Psoas muscle (tissue), 8 donors: ENCODE results near the gene GRAMD1B. TPM values are rescaled to one million over a fixed set of nuclear protein-coding genes. Genes with fewer than 3 reads are reported as not detected.

Experiments used
- ATAC-seq, 4 donors: fragments of 200-7000 bp; cut with Tn5 transposase; one replicate each; pipeline ENCODE4 v1.9.1; 2020; ENCODE audit warnings: moderate library complexity in 3 of 4, mild to moderate bottlenecking in 2 of 4
- DNase-seq, 2 donors: peaks; one replicate each; pipeline ENCODE4 v3.0.0-alpha.2; 2020
- H3K27ac ChIP-seq: fragments of 200-600 bp; one replicate; pipeline ENCODE4 v1.8.0; 2022
- H3K27me3 ChIP-seq, 3 donors: fragments of 200-600 bp in 1 of 3; one replicate each; pipeline versions ENCODE4 v1.6.1 to v1.8.0; 2013 to 2022; ENCODE audit warnings: low read length in 2 of 3, mild to moderate bottlenecking in 2 of 3, moderate library complexity in 1 of 3; ENCODE audit not compliant: insufficient read depth in 3 of 3
- H3K36me3 ChIP-seq, 2 donors: fragments of 200-600 bp in 1 of 2; one replicate each; pipeline versions ENCODE4 v1.6.1 to v1.8.0; 2013 to 2022; ENCODE audit warnings: low read depth in 1 of 2, mild to moderate bottlenecking in 1 of 2, moderate library complexity in 1 of 2; ENCODE audit not compliant: insufficient read depth in 1 of 2
- H3K4me1 ChIP-seq: fragments of 200-600 bp; one replicate; pipeline ENCODE4 v1.8.0; 2022
- H3K4me3 ChIP-seq: fragments of 200-600 bp; one replicate; pipeline ENCODE4 v1.8.0; 2022; ENCODE audit warnings: mild to moderate bottlenecking
- H3K9me3 ChIP-seq: fragments of 200-600 bp; one replicate; pipeline ENCODE4 v1.8.0; 2022
- CTCF ChIP-seq: fragments of 200-600 bp; IDR thresholded peaks from one replicate; pipeline ENCODE4 v1.8.0; 2022; ENCODE audit warnings: antibody characterized with exemption
- WGBS, 3 donors: extraction: QIAGEN DNeasy Blood & Tissue Kit; methylation state at CpG; one replicate each; pipeline versions ENCODE4 v1.1.6 to v1.1.7; 2013; 5-methylcytosine and 5-hydroxymethylcytosine counted together
- intact Hi-C, 2 donors: fragments of 100-400 bp; cut with DNase I; formaldehyde crosslinking; loops; one replicate each; pipeline versions ENCODE4 v1.11.0 to v1.14.2; 2022
- polyA plus RNA-seq, 3 donors: library from polyadenylated mRNA; stranded (reverse); fragments of 200-250 nt; gene quantifications; one replicate each; pipeline ENCODE4 v1.2.3, GENCODE V29; 2013
- total RNA-seq, 4 donors: library from RNA; stranded (reverse); fragmentation: NEBNext Ultra II Directional in 2 of 4; extraction: Animal tissue kit (Norgen Biotek cat#: 25700) in 2 of 4; gene quantifications; one replicate each; pipeline versions ENCODE4 v1.2.1 to v1.2.4, GENCODE V29; 2021 to 2023
- donor health status: healthy with polysubstance abuse.
- donor health status: DM: no; HTN: no; CAD: no; lungs with moderate emphysema.
- donor health status: Bipolar disorder and iron deficiency.
- donor health status: healthy.
- donor health status: DM: yes; HTN: yes; CAD: no.
- donor health status: DM: no; HTN: no; CAD: no.
- donor health status: DM: no; HTN: no; CAD: no.
- donor health status: DM: yes; HTN: yes; CAD: no.

Gene GRAMD1B
- total and polyA plus RNA-seq, 7 donors, result 0.67 to 24.0 (median 6.8) TPM

GRCh38 chr11:123478352-123478987, 48.4 kb downstream of the GRAMD1B start:
- WGBS, 3 donors, result 20 to 21% (median 21%) methylated on average over 5 of the region's 5 CpGs
- Histone ChIP-seq H3K27me3 (no peaks in the 10 kb centered on the region), H3K4me1 (peaks cover 21% of the 10 kb centered on the region), H3K27ac (no peak overlapping the region), H3K4me3 (no peak overlapping the region), H3K36me3 (no peaks in the 10 kb centered on the region), H3K9me3 (no peaks in the 10 kb centered on the region)
- intact Hi-C loops, result loop anchor here (1.0 to 5.0 kb wide), 4 partner anchors 74 to 366 kb away; no protein-coding TSS in a partner anchor
- TF ChIP-seq CTCF, result peak; percentile 75
- ATAC-seq (peak; percentile 61 to 87 (median 74)), DNase-seq (peak; percentile 30 to 67)

GRCh38 chr11:123479048-123479837, 49.2 kb downstream of the GRAMD1B start:
- H3K4me3 ChIP-seq, result no peak overlapping the region
- intact Hi-C loops, result loop anchor here (2.0 to 5.0 kb wide), 3 partner anchors 74 to 367 kb away; no protein-coding TSS in a partner anchor
- no peak for ATAC-seq

GRCh38 chr11:123480290-123480815, 50.3 kb downstream of the GRAMD1B start:
- no peak for TF ChIP-seq CTCF
- no peaks in the 10 kb centered on the region for H3K27me3 ChIP-seq
- H3K4me1 ChIP-seq, result peaks cover 3% of the 10 kb centered on the region
- 72 to 80% (median 79%) methylated on average over 4 of the region's 4 CpGs for WGBS, 3 donors
- intact Hi-C loops, result no loop called here
- no peak overlapping the region for H3K27ac ChIP-seq
- DNase-seq (no peak), ATAC-seq (no peak)
- no peaks in the 10 kb centered on the region for H3K9me3 ChIP-seq
- no peak overlapping the region for H3K4me3 ChIP-seq
- H3K36me3 ChIP-seq, result no peaks in the 10 kb centered on the region

More at GRCh38 chr11:123479048-123479837, 49.2 kb downstream of the GRAMD1B start:
- DNase-seq, result no peak
- H3K27me3 ChIP-seq, result no peaks in the 10 kb centered on the region
- TF ChIP-seq CTCF, result no peak
- 78 to 87% (median 85%) methylated on average over 12 of the region's 12 CpGs for WGBS, 3 donors
- H3K4me1 ChIP-seq, result peaks cover 14% of the 10 kb centered on the region
- no peaks in the 10 kb centered on the region for H3K9me3 ChIP-seq
- H3K36me3 ChIP-seq, result no peaks in the 10 kb centered on the region
- H3K27ac ChIP-seq, result no peak overlapping the region

- Histone ChIP-seq H3K27me3 (no peaks in the 10 kb centered on the region), H3K4me3 (no peak overlapping the region), H3K4me1 (no peaks in the 10 kb centered on the region), H3K9me3 (no peaks in the 10 kb centered on the region), H3K27ac (no peak overlapping the region), H3K36me3 (no peaks in the 10 kb centered on the region)
- DNase-seq (no peak), ATAC-seq (no peak)
- 84 to 89% (median 88%) methylated on average over 11 of the region's 11 CpGs for WGBS, 3 donors
- no peak for TF ChIP-seq CTCF
- intact Hi-C loops, result no loop called here
These were observed 50.8 kb downstream of the GRAMD1B start for GRCh38 chr11:123480882-123481281.
